H1 (cell line): ENCODE results near the gene KCNJ10.

ENCODE experiments used
- POLR2A ChIP-seq, 2 experiments: IDR thresholded peaks; 1 replicate in 1 of 2; 2 replicates in 1 of 2; pipeline ENCODE4 v1.6.1; 2011; ENCODE audit warnings: low read depth in 2 of 2, low read length in 2 of 2, mild to moderate bottlenecking in 2 of 2; ENCODE audit errors: control extremely low read depth in 1 of 2
- TAF1 ChIP-seq: IDR thresholded peaks from 2 replicates; pipeline ENCODE4 v1.6.1; 2011; ENCODE audit warnings: mild to moderate bottlenecking, low read depth, low read length
- TEAD4 ChIP-seq: IDR thresholded peaks from 2 replicates; pipeline ENCODE4 v1.6.1; 2012; ENCODE audit warnings: low read depth, low read length, inconsistent platforms, mixed read lengths

DNA sequence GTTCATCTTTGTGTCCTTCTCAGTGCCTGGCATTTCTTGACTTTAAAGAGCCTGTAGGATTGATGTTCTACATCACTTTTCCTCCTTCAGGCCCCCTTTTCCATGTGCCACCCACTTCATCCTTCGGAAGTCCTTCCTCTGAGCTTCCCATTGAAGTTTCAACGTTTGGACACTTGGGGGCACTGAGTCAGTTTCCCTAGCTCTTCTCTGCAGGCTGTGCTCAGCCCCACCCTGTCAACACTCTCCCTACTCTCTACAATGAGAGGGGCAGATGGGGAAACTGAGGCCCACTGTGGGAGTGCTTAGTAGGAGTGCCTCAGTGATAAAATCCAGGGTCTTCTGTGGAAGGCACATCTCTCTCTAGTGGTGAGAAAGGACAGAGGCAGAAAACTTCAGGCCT is 11.9 kb downstream of the KCNJ10 start:
- TF ChIP-seq TEAD4 (no peak), TAF1 (no peak), POLR2A (IDR thresholded peaks at IDR 0.05; ENCODE audit: control extremely low read depth in 1 of 2, low read depth in 2 of 2, low read length in 2 of 2) (no peak)
